Measurements from ENCODE around the gene FHDC1.

FHDC1 gene

DNA sequence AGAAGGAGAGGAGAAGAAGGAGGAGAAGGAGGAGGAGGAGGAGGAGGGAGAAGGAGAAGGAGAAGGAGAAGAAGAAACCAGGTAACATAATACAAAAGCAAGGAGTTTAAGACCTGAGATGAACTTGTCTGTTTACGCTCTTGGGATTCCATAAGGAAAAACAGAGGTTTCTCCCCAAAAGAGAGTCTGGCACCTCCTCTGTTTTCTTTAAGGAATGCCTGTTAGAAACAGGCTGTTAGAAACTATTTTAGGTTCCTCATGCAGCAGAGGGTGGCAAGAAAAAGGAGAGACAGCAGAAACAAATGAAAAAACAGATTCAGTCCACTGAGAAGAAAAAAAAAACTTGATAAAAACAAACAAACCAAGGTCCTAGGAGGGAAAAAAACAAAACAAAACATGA lies 10.3 kb upstream of the FHDC1 start:
- no peaks in the 10 kb centered on the region for H3K36me3 ChIP-seq (ENCODE audit: low read length)
- no peaks in the 10 kb centered on the region for H3F3A ChIP-seq (ENCODE audit: insufficient read depth)
- H3K9ac ChIP-seq (ENCODE audit: low read length), result no peak overlapping the region
- no peak overlapping the region for H3K27ac ChIP-seq (ENCODE audit: low read depth, low read length)
- no peak overlapping the region for H2AFZ ChIP-seq (ENCODE audit: low read depth, low read length, severe bottlenecking)
- no peaks in the 10 kb centered on the region for H4K20me1 ChIP-seq (ENCODE audit: low read depth, low read length)
- H3K27me3 ChIP-seq (ENCODE audit: low read length), result no peaks in the 10 kb centered on the region
- H3K9me2 ChIP-seq (replicated peaks; ENCODE audit: insufficient read depth, low read length), result no peaks in the 10 kb centered on the region
- no peaks in the 10 kb centered on the region for H3K79me2 ChIP-seq (ENCODE audit: insufficient read depth, low read length)
- no peaks in the 10 kb centered on the region for H3K9me3 ChIP-seq (ENCODE audit: insufficient read depth, low read length)
- H3K4me3 ChIP-seq (ENCODE audit: insufficient read depth, low read length, poor library complexity, severe bottlenecking), result no peak overlapping the region
- TF ChIP-seq EZH2phosphoT487 (conservative IDR thresholded peaks at IDR 0.05; ENCODE audit: low read length), result no peak
- TF ChIP-seq, protein P1, sequence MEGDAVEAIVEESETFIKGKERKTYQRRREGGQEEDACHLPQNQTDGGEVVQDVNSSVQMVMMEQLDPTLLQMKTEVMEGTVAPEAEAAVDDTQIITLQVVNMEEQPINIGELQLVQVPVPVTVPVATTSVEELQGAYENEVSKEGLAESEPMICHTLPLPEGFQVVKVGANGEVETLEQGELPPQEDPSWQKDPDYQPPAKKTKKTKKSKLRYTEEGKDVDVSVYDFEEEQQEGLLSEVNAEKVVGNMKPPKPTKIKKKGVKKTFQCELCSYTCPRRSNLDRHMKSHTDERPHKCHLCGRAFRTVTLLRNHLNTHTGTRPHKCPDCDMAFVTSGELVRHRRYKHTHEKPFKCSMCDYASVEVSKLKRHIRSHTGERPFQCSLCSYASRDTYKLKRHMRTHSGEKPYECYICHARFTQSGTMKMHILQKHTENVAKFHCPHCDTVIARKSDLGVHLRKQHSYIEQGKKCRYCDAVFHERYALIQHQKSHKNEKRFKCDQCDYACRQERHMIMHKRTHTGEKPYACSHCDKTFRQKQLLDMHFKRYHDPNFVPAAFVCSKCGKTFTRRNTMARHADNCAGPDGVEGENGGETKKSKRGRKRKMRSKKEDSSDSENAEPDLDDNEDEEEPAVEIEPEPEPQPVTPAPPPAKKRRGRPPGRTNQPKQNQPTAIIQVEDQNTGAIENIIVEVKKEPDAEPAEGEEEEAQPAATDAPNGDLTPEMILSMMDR (IDR thresholded peaks at IDR 0.05; ENCODE audit: insufficient read depth, low read length, poor library complexity, severe bottlenecking), result no peak
- no peak overlapping the region for H3K4me2 ChIP-seq (ENCODE audit: low read depth, low read length, poor library complexity, severe bottlenecking)

DNA sequence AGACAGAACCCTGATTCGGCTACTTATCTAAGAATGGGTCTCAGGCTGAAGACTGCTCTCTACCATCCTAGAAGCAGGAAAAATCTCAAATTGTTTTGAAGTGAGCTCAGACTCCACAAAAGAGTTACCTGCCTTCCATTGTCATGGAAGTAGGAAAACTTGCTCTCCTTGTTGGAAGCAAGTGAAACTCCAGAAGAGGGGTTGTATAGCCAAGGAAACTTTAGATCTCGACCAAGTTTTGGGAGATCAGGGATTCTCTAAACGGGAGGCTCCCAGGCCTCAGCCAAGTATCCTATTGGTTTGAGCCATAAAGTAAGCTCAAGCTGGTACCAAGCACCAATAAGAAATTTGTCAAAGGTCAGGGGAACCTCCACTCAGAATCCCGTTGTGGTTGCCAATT lies 9.2 kb upstream of the FHDC1 start:
- no peaks in the 10 kb centered on the region for H3K36me3 ChIP-seq (ENCODE audit: low read length)
- no peaks in the 10 kb centered on the region for H3K79me2 ChIP-seq (ENCODE audit: insufficient read depth, low read length)
- TF ChIP-seq EZH2phosphoT487 (conservative IDR thresholded peaks at IDR 0.05; ENCODE audit: low read length), result no peak
- TF ChIP-seq, protein P1 (IDR thresholded peaks at IDR 0.05; ENCODE audit: insufficient read depth, low read length, poor library complexity, severe bottlenecking), result no peak
- H4K20me1 ChIP-seq (ENCODE audit: low read depth, low read length), result no peaks in the 10 kb centered on the region
- no peak overlapping the region for H3K4me3 ChIP-seq (ENCODE audit: insufficient read depth, low read length, poor library complexity, severe bottlenecking)
- no peaks in the 10 kb centered on the region for H3K9me3 ChIP-seq (ENCODE audit: insufficient read depth, low read length)
- no peaks in the 10 kb centered on the region for H3F3A ChIP-seq (ENCODE audit: insufficient read depth)
- no peak overlapping the region for H2AFZ ChIP-seq (ENCODE audit: low read depth, low read length, severe bottlenecking)
- H3K27me3 ChIP-seq (ENCODE audit: low read length), result no peaks in the 10 kb centered on the region
- no peak overlapping the region for H3K4me2 ChIP-seq (ENCODE audit: low read depth, low read length, poor library complexity, severe bottlenecking)
- H3K27ac ChIP-seq (ENCODE audit: low read depth, low read length), result no peak overlapping the region
- no peaks in the 10 kb centered on the region for H3K9me2 ChIP-seq (replicated peaks; ENCODE audit: insufficient read depth, low read length)
- H3K9ac ChIP-seq (ENCODE audit: low read length), result no peak overlapping the region

DNA sequence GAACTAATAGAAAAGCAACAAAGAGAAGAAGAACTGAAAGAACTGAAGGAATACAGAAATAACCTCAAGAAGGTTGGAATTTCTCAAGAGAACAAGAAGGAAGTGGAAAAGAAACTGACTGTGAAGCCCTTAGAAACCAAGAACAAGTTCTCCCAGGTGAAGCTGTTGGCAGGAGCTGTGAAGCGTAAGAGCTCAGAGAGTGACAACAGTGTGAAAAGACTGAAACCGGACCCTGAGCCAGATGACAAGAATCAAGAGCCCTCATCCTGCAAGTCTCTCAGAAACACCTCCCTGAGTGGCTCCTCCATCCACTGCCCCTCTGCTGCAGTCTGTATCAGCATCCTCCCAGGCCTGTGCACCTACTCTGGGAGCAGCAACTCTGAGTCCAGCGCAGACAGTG lies 8.4 kb upstream of the FHDC1 start:
- Histone ChIP-seq H3K36me3 (ENCODE audit: low read length) (no peaks in the 10 kb centered on the region), H3K9ac (ENCODE audit: low read length) (no peak overlapping the region), H3K27me3 (ENCODE audit: low read length) (no peaks in the 10 kb centered on the region), H3F3A (ENCODE audit: insufficient read depth) (no peaks in the 10 kb centered on the region), H3K27ac (ENCODE audit: low read depth, low read length) (no peak overlapping the region), H3K4me2 (ENCODE audit: low read depth, low read length, poor library complexity, severe bottlenecking) (no peak overlapping the region), H3K9me3 (ENCODE audit: insufficient read depth, low read length) (no peaks in the 10 kb centered on the region), H3K79me2 (ENCODE audit: insufficient read depth, low read length) (no peaks in the 10 kb centered on the region), H3K4me3 (ENCODE audit: insufficient read depth, low read length, poor library complexity, severe bottlenecking) (no peak overlapping the region), H2AFZ (ENCODE audit: low read depth, low read length, severe bottlenecking) (no peak overlapping the region), H4K20me1 (ENCODE audit: low read depth, low read length) (no peaks in the 10 kb centered on the region), H3K9me2 (replicated peaks; ENCODE audit: insufficient read depth, low read length) (no peaks in the 10 kb centered on the region)
- TF ChIP-seq EZH2phosphoT487 (conservative IDR thresholded peaks at IDR 0.05; ENCODE audit: low read length), result no peak
- TF ChIP-seq, protein P1 (IDR thresholded peaks at IDR 0.05; ENCODE audit: insufficient read depth, low read length, poor library complexity, severe bottlenecking), result no peak
